Transverse colon (tissue), 4 donors: ENCODE measurements around the gene SELENOM. TPM values are rescaled to one million over a fixed set of nuclear protein-coding genes. Genes with fewer than 3 reads are reported as not detected.

Experiments
- DNase-seq: peaks from one replicate; pipeline ENCODE4 v3.0.0-alpha.2; 2019
- H3K27ac ChIP-seq, 4 donors: fragments of 200-600 bp; sonication (generic); 2 replicates each; pipeline ENCODE4 v1.5.1; 2016 to 2018; ENCODE audit warnings: inconsistent platforms in 4 of 4
- H3K27me3 ChIP-seq: fragments of 200-600 bp; sonication (generic); 2 replicates; pipeline ENCODE4 v1.5.1; 2017; ENCODE audit warnings: inconsistent platforms
- H3K36me3 ChIP-seq, 4 donors: fragments of 200-600 bp; sonication (generic); 2 replicates each; pipeline ENCODE4 v1.5.1; 2017 to 2019; ENCODE audit warnings: inconsistent platforms in 4 of 4
- H3K4me1 ChIP-seq, 4 donors: fragments of 200-600 bp; sonication (generic); 2 replicates each; pipeline ENCODE4 v1.5.1; 2017 to 2020; ENCODE audit warnings: inconsistent platforms in 4 of 4
- H3K4me3 ChIP-seq, 4 donors: fragments of 200-600 bp; sonication (generic); 1 replicate in 1 of 4; 2 replicates in 3 of 4; pipeline versions ENCODE4 v1.5.1 to v1.6.1; 2017 to 2019; ENCODE audit warnings: inconsistent platforms in 4 of 4
- H3K9me3 ChIP-seq, 2 donors: fragments of 200-600 bp; sonication (generic); 2 replicates each; pipeline ENCODE4 v1.5.1; 2017 to 2019; ENCODE audit warnings: inconsistent platforms in 2 of 2
- EP300 ChIP-seq: sonication (generic); formaldehyde crosslinking; IDR thresholded peaks from one replicate; pipeline ENCODE4 v1.6.1; 2017; ENCODE audit warnings: antibody characterized with exemption, low read depth
- POLR2A ChIP-seq: fragments of 450-650 bp; IDR thresholded peaks from one replicate; pipeline ENCODE4 v1.6.1; 2016; ENCODE audit warnings: antibody characterized with exemption, mild to moderate bottlenecking, moderate library complexity
- POLR2AphosphoS5 ChIP-seq, 3 donors: sonication (generic); formaldehyde crosslinking; IDR thresholded peaks; one replicate each; pipeline ENCODE4 v1.6.1; 2016; ENCODE audit warnings: antibody characterized with exemption in 3 of 3
- WGBS, 2 donors: methylation state at CpG; one replicate each; pipeline ENCODE4 v1.1.5; 2018; ENCODE audit warnings: low coverage in 1 of 2; 5-methylcytosine and 5-hydroxymethylcytosine counted together
- in situ Hi-C, 4 donors: fragments of 200-750 bp; cut with MboI; loops; one replicate each; pipeline versions ENCODE4 v1.15.0 to v1.15.1; 2017; ENCODE audit warnings: low sequenced_read_pairs in 3 of 4, low pct_ligation_motif_present in 1 of 4, low pct_unique_long_range_greater_than_20kb in 1 of 4
- intact Hi-C: fragments of 100-400 bp; cut with DNase I; formaldehyde crosslinking; loops from one replicate; pipeline ENCODE4 v1.15.1; 2023; ENCODE audit warnings: low total_unique reads
- total RNA-seq, 4 donors: library from RNA; depleted of rRNA; stranded (reverse); fragments of >200 nt; gene quantifications; one replicate each; pipeline ENCODE4 v1.1.0, GENCODE V29; 2016
- TF ChIP-seq, protein P1 (sequence below), 5 experiments: fragments of 200-600 bp in 3 of 5; fragments of 450-650 bp in 2 of 5; sonication (generic) in 3 of 5; IDR thresholded peaks; 1 replicate in 2 of 5; 2 replicates in 3 of 5; pipeline ENCODE4 v1.5.1; 2016 to 2017; ENCODE audit warnings: antibody characterized with exemption in 5 of 5, inconsistent platforms in 3 of 5, mild to moderate bottlenecking in 2 of 5, moderate library complexity in 1 of 5

SELENOM gene
- total RNA-seq, 4 donors from 2014 or later: 247 to 334 (median 315) TPM

DNA sequence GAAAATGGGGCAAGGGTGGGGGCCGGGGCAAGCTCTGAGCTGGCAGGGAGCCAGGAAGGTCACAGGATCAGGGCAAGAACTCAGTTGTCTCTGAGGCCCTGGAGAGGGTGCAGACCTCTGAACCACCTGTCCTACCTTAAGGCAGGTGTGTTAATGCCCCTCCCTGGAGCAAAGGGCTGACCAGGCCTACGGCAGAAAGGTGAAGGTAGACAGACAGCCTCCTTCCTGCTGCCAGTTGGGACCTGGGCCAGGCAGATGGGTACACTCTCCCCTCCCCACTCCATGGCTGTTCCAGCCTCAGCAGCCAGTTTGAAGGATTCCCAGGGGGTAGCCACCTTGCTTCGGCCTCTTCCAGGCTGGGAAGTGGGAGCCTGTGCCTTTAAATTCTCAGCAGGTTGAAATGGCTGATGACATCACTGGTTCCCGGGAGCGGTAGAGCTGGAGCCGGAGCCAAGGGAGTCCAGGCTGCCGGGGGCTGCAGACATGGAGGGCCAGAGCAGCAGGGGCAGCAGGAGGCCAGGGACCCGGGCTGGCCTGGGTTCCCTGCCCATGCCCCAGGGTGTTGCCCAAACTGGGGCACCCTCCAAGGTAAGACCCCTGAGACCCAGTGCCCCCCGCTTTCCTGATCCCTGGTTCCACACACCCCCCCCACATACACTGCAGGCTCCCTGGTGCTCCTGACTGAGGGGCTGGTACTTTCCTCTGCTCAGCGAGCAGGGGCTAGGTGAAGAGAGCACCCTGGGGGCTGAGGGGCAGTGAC is 15.3 kb upstream of the SELENOM start, which contains the start of gene INPP5J:
INPP5J (plus strand) TSS at position 435 of the 760 bp plus-strand sequence; CDS start at position 484, 49 bp downstream.
- H3K9me3 ChIP-seq: no peaks in the 10 kb centered on the region
- in situ Hi-C loops: no loop called here
- intact Hi-C loops: no loop called here
- H3K4me1 ChIP-seq: peaks cover 11 to 25% (median 16%) of the 10 kb centered on the region in 4 donors
- TF ChIP-seq POLR2A (peak; percentile 79), POLR2AphosphoS5 (IDR thresholded peaks at IDR 0.05) (peak in 2 of 3 donors; percentile 74 to 80), EP300 (no peak)
- TF ChIP-seq, protein P1, sequence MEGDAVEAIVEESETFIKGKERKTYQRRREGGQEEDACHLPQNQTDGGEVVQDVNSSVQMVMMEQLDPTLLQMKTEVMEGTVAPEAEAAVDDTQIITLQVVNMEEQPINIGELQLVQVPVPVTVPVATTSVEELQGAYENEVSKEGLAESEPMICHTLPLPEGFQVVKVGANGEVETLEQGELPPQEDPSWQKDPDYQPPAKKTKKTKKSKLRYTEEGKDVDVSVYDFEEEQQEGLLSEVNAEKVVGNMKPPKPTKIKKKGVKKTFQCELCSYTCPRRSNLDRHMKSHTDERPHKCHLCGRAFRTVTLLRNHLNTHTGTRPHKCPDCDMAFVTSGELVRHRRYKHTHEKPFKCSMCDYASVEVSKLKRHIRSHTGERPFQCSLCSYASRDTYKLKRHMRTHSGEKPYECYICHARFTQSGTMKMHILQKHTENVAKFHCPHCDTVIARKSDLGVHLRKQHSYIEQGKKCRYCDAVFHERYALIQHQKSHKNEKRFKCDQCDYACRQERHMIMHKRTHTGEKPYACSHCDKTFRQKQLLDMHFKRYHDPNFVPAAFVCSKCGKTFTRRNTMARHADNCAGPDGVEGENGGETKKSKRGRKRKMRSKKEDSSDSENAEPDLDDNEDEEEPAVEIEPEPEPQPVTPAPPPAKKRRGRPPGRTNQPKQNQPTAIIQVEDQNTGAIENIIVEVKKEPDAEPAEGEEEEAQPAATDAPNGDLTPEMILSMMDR (IDR thresholded peaks at IDR 0.05): no peak
- DNase-seq: peak; percentile 80
- H3K27ac ChIP-seq: peak within 1 kb of the TSS; percentile 81 to 83 (median 82)
- peak within 1 kb of the TSS; percentile 34 to 53 (median 39) for H3K4me3 ChIP-seq
- H3K36me3 ChIP-seq: no peaks in the 10 kb centered on the region
- WGBS, 2 donors: 14 to 34% methylated on average over 1 to 10 of the region's 10 CpGs
- H3K27me3 ChIP-seq: no peaks in the 10 kb centered on the region

DNA sequence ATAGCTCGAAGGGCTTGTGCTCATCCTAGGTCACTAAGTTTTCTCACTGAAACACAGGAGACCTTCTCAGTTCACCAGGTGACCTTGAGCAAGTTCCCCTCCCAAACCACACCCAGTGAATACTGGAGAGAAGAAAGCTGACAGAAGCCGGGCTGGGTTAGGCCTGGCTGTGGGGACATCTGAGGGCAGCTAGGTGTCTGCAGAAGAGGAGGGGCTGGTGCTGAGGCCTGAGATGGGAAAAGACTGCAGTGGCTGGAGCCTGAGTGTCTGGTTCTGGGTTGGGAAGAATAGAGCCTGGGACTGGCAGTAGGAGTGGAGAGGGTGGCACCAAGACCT is 14.8 kb upstream of the SELENOM start:
- WGBS, 2 donors: 50 to 100% methylated on average over 1 to 2 of the region's 2 CpGs
- peak overlapping the region in 2 of 4 donors; percentile 43 to 53 for H3K4me3 ChIP-seq
- H3K9me3 ChIP-seq: no peaks in the 10 kb centered on the region
- no peaks in the 10 kb centered on the region for H3K27me3 ChIP-seq
- in situ Hi-C loops: no loop called here
- TF ChIP-seq, protein P1 (IDR thresholded peaks at IDR 0.05): no peak
- TF ChIP-seq POLR2A (no peak), POLR2AphosphoS5 (IDR thresholded peaks at IDR 0.05) (no peak)
- no peaks in the 10 kb centered on the region for H3K36me3 ChIP-seq
- intact Hi-C loops: no loop called here
- no peak for DNase-seq
- peaks cover 11 to 25% (median 16%) of the 10 kb centered on the region in 4 donors for H3K4me1 ChIP-seq
- peak overlapping the region; percentile 81 to 83 (median 82) for H3K27ac ChIP-seq

DNA sequence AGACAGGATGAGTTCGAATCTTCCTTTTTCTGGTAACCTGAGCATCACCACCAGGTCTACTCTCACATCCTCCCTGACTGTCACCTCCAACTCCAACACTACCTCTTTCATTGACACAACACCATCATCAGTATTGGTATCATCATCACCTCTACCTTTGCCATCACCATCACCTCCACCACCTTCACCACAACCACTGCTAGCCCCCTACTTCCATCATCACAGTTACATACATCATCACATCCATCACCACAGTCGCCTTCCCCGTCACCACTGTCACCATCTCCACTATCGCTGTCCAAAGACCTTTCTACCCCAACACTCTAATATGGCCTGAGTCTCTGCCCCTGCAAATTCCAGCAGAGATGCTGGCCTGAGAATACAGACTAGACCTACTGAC is 14.0 kb upstream of the SELENOM start:
- no peak for TF ChIP-seq POLR2AphosphoS5 (IDR thresholded peaks at IDR 0.05)
- Histone ChIP-seq H3K27ac (peak overlapping the region in 3 of 4 donors; percentile 81 to 83 (median 81)), H3K4me3 (no peak overlapping the region), H3K4me1 (peaks cover 11 to 25% (median 16%) of the 10 kb centered on the region in 4 donors), H3K27me3 (no peaks in the 10 kb centered on the region), H3K36me3 (no peaks in the 10 kb centered on the region), H3K9me3 (no peaks in the 10 kb centered on the region)
- no peak for DNase-seq
- intact Hi-C loops: no loop called here
- WGBS, 2 donors: 90 to 95% methylated on average over 2 to 4 of the region's 4 CpGs
- in situ Hi-C loops: no loop called here

DNA sequence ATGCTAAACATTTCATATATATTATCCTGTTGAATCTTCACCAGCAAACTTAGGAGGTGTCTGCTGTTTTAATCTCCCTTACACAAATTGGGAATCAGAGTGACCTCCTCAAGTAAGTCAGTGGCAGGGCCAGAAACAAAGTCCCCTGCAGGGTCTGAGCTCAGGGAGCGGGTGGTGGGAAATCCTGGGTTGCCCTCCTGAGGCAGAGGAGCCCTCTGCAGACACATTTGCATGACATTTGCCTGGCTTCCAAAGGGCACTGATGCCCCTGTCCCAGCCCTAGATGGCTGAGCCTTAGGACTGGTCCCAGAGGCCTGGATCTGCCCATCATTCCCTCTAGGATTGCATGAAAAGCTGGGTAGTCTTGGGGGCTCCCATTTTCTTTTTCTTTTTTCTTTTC is 13.3 kb upstream of the SELENOM start:
- DNase-seq: no peak
- no peaks in the 10 kb centered on the region for H3K9me3 ChIP-seq
- intact Hi-C loops (no loop called here), in situ Hi-C loops (no loop called here)
- no peak overlapping the region for H3K4me3 ChIP-seq
- H3K27ac ChIP-seq: no peak overlapping the region
- peaks cover 11 to 25% (median 16%) of the 10 kb centered on the region in 4 donors for H3K4me1 ChIP-seq
- no peaks in the 10 kb centered on the region for H3K36me3 ChIP-seq
- no peak for TF ChIP-seq POLR2A
- 91% methylated on average over 1 of the region's 1 CpG; no CpG with 5 or more reads in 1 of the 2 donors for WGBS, 2 donors
- H3K27me3 ChIP-seq: no peaks in the 10 kb centered on the region

DNA sequence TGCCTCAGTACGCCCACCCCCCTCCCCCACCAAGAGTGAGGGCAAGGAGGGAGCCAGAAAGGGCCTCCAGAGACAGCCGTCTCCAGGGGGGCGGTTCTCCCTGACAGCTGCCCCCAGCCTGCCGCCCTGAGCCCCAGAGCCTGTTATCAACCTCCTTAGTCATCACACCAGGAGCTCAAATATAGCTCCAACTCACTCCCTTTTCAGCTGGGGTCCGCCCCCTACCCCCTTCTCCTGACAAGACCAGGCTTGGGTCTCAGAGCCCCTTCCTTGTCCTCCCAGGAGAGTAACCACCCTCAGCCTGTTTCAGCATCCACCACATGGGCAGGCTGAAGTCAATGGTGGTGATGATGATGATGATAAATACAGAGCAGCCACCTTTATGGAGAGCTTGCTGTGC is 12.9 kb upstream of the SELENOM start:
- intact Hi-C loops: no loop called here
- Histone ChIP-seq H3K4me3 (no peak overlapping the region), H3K27me3 (no peaks in the 10 kb centered on the region), H3K4me1 (peaks cover 11 to 25% (median 16%) of the 10 kb centered on the region in 4 donors), H3K36me3 (no peaks in the 10 kb centered on the region), H3K9me3 (no peaks in the 10 kb centered on the region), H3K27ac (no peak overlapping the region)
- TF ChIP-seq EP300 (no peak), POLR2AphosphoS5 (IDR thresholded peaks at IDR 0.05) (no peak), POLR2A (no peak)
- TF ChIP-seq, protein P1 (IDR thresholded peaks at IDR 0.05): no peak
- no peak for DNase-seq
- WGBS, 2 donors: 83% methylated on average over 5 of the region's 5 CpGs; no CpG with 5 or more reads in 1 of the 2 donors
- in situ Hi-C loops: no loop called here
